ENCODE data around the gene RBM39.
"Not testable (repeated sequence)": the region's sequence is repeated elsewhere in the genome, so short reads cannot be mapped to it uniquely, and the experiment has no call there.

RBM39 gene

GRCh38 chr20:35710039-35710438 is 32.0 kb downstream of the RBM39 start:
- Histone ChIP-seq H3K36me3 (ENCODE audit: low read length) (peaks cover 87% of the 10 kb centered on the region), H2AFZ (ENCODE audit: low read depth, low read length, severe bottlenecking) (no peak overlapping the region), H3K4me2 (ENCODE audit: low read depth, low read length, poor library complexity, severe bottlenecking) (no peak overlapping the region), H3K9ac (ENCODE audit: low read length) (no peak overlapping the region), H3K4me3 (ENCODE audit: insufficient read depth, low read length, poor library complexity, severe bottlenecking) (no peak overlapping the region), H4K20me1 (ENCODE audit: low read depth, low read length) (peaks cover 65% of the 10 kb centered on the region), H3K9me2 (replicated peaks; ENCODE audit: insufficient read depth, low read length) (no peaks in the 10 kb centered on the region), H3F3A (ENCODE audit: insufficient read depth) (peaks cover 91% of the 10 kb centered on the region), H3K9me3 (ENCODE audit: insufficient read depth, low read length) (no peaks in the 10 kb centered on the region), H3K27me3 (ENCODE audit: low read length) (no peaks in the 10 kb centered on the region), H3K27ac (ENCODE audit: low read depth, low read length) (no peak overlapping the region), H3K79me2 (ENCODE audit: insufficient read depth, low read length) (peaks cover 48% of the 10 kb centered on the region)
- TF ChIP-seq EZH2phosphoT487 (conservative IDR thresholded peaks at IDR 0.05; ENCODE audit: low read length) (no peak), CTCF (IDR thresholded peaks at IDR 0.05; ENCODE audit: insufficient read depth, low read length, poor library complexity, severe bottlenecking) (no peak)

- no peak overlapping the region for H2AFZ ChIP-seq (ENCODE audit: low read depth, low read length, severe bottlenecking)
- H4K20me1 ChIP-seq (ENCODE audit: low read depth, low read length) = peaks cover 68% of the 10 kb centered on the region
- H3K9me2 ChIP-seq (replicated peaks; ENCODE audit: insufficient read depth, low read length) = no peaks in the 10 kb centered on the region
- no peaks in the 10 kb centered on the region for H3K27me3 ChIP-seq (ENCODE audit: low read length)
- H3K36me3 ChIP-seq (ENCODE audit: low read length) = peaks cover 87% of the 10 kb centered on the region
- no peak overlapping the region for H3K9ac ChIP-seq (ENCODE audit: low read length)
- peaks cover 92% of the 10 kb centered on the region for H3F3A ChIP-seq (ENCODE audit: insufficient read depth)
- peaks cover 41% of the 10 kb centered on the region for H3K79me2 ChIP-seq (ENCODE audit: insufficient read depth, low read length)
- no peak overlapping the region for H3K4me3 ChIP-seq (ENCODE audit: insufficient read depth, low read length, poor library complexity, severe bottlenecking)
- no peak overlapping the region for H3K27ac ChIP-seq (ENCODE audit: low read depth, low read length)
- no peak overlapping the region for H3K4me2 ChIP-seq (ENCODE audit: low read depth, low read length, poor library complexity, severe bottlenecking)
- H3K9me3 ChIP-seq (ENCODE audit: insufficient read depth, low read length) = no peaks in the 10 kb centered on the region
- TF ChIP-seq EZH2phosphoT487 (conservative IDR thresholded peaks at IDR 0.05; ENCODE audit: low read length) = no peak
- TF ChIP-seq CTCF (IDR thresholded peaks at IDR 0.05; ENCODE audit: insufficient read depth, low read length, poor library complexity, severe bottlenecking) = no peak
Measured at GRCh38 chr20:35709259-35709658, 32.8 kb downstream of the RBM39 start.

- TF ChIP-seq EZH2phosphoT487 (conservative IDR thresholded peaks at IDR 0.05; ENCODE audit: low read length) = no peak
- TF ChIP-seq CTCF (IDR thresholded peaks at IDR 0.05; ENCODE audit: insufficient read depth, low read length, poor library complexity, severe bottlenecking) = no peak
- no peaks in the 10 kb centered on the region for H3K9me3 ChIP-seq (ENCODE audit: insufficient read depth, low read length)
- no peak overlapping the region for H3K9ac ChIP-seq (ENCODE audit: low read length)
- no peaks in the 10 kb centered on the region for H3K27me3 ChIP-seq (ENCODE audit: low read length)
- H3K9me2 ChIP-seq (replicated peaks; ENCODE audit: insufficient read depth, low read length) = no peaks in the 10 kb centered on the region
- H3K4me2 ChIP-seq (ENCODE audit: low read depth, low read length, poor library complexity, severe bottlenecking) = no peak overlapping the region
- H2AFZ ChIP-seq (ENCODE audit: low read depth, low read length, severe bottlenecking) = no peak overlapping the region
- H3K4me3 ChIP-seq (ENCODE audit: insufficient read depth, low read length, poor library complexity, severe bottlenecking) = no peak overlapping the region
- H3K79me2 ChIP-seq (ENCODE audit: insufficient read depth, low read length) = peaks cover 38% of the 10 kb centered on the region
- H3K27ac ChIP-seq (ENCODE audit: low read depth, low read length) = no peak overlapping the region
- H3K36me3 ChIP-seq (ENCODE audit: low read length) = peaks cover 88% of the 10 kb centered on the region
- peaks cover 92% of the 10 kb centered on the region for H3F3A ChIP-seq (ENCODE audit: insufficient read depth)
- peaks cover 63% of the 10 kb centered on the region for H4K20me1 ChIP-seq (ENCODE audit: low read depth, low read length)
Measured at GRCh38 chr20:35708502-35708901, 33.6 kb downstream of the RBM39 start.

- Histone ChIP-seq H4K20me1 (ENCODE audit: low read depth, low read length) (peaks cover 61% of the 10 kb centered on the region), H3K36me3 (ENCODE audit: low read length) (peaks cover 85% of the 10 kb centered on the region), H3K79me2 (ENCODE audit: insufficient read depth, low read length) (peaks cover 31% of the 10 kb centered on the region; the same call in 1 of the 2 replicates), H3F3A (ENCODE audit: insufficient read depth) (peaks cover 98% of the 10 kb centered on the region)
- not testable (repeated sequence) for H3K27ac ChIP-seq (ENCODE audit: low read depth, low read length); H3K27me3 ChIP-seq (ENCODE audit: low read length); H3K9me3 ChIP-seq (ENCODE audit: insufficient read depth, low read length); H3K4me2 ChIP-seq (ENCODE audit: low read depth, low read length, poor library complexity, severe bottlenecking); H3K4me3 ChIP-seq (ENCODE audit: insufficient read depth, low read length, poor library complexity, severe bottlenecking); H3K9me2 ChIP-seq (replicated peaks; ENCODE audit: insufficient read depth, low read length); H2AFZ ChIP-seq (ENCODE audit: low read depth, low read length, severe bottlenecking); H3K9ac ChIP-seq (ENCODE audit: low read length)
Measured at GRCh38 chr20:35706591-35707529, 35.2 kb downstream of the RBM39 start.

- not testable (repeated sequence) for H3K27ac ChIP-seq (ENCODE audit: low read depth, low read length); H3K9me3 ChIP-seq (ENCODE audit: insufficient read depth, low read length); H2AFZ ChIP-seq (ENCODE audit: low read depth, low read length, severe bottlenecking); H3K9me2 ChIP-seq (replicated peaks; ENCODE audit: insufficient read depth, low read length); H3K4me3 ChIP-seq (ENCODE audit: insufficient read depth, low read length, poor library complexity, severe bottlenecking); H3K4me2 ChIP-seq (ENCODE audit: low read depth, low read length, poor library complexity, severe bottlenecking); H3K27me3 ChIP-seq (ENCODE audit: low read length); H3K9ac ChIP-seq (ENCODE audit: low read length)
- Histone ChIP-seq H3K79me2 (ENCODE audit: insufficient read depth, low read length) (peaks cover 25% of the 10 kb centered on the region; the same call in 1 of the 2 replicates), H4K20me1 (ENCODE audit: low read depth, low read length) (peaks cover 52% of the 10 kb centered on the region), H3F3A (ENCODE audit: insufficient read depth) (peaks cover 98% of the 10 kb centered on the region), H3K36me3 (ENCODE audit: low read length) (peaks cover 76% of the 10 kb centered on the region)
Measured at GRCh38 chr20:35705894-35706293, 36.2 kb downstream of the RBM39 start.

Measured in SU-DHL-6 (cell line).